Brain microvascular endothelial cell (primary cell): ENCODE results near the gene AMPD3.

Source experiments
- DNase-seq: peaks from one replicate; pipeline ENCODE4 v3.0.0-alpha.2; 2020
- H3K27ac ChIP-seq: fragments of 250-450 bp; sonication (Bioruptor Pico); 2 replicates; pipeline ENCODE4 v1.5.1; 2020; ENCODE audit warnings: mild to moderate bottlenecking, moderate library complexity
- H3K27me3 ChIP-seq: fragments of 250-450 bp; sonication (Bioruptor Pico); replicated peaks from 2 replicates; pipeline ENCODE4 v1.5.1; 2020; ENCODE audit warnings: mild to moderate bottlenecking
- H3K36me3 ChIP-seq: fragments of 250-450 bp; sonication (Bioruptor Pico); replicated peaks from 2 replicates; pipeline ENCODE4 v1.5.1; 2020; ENCODE audit warnings: mild to moderate bottlenecking
- H3K4me3 ChIP-seq: 2 replicates; pipeline ENCODE4 v1.5.1; 2011; ENCODE audit warnings: low read depth, mild to moderate bottlenecking, control low read depth, low read length, moderate library complexity
- in situ Hi-C: cut with HindIII; loops from 2 replicates; pipeline ENCODE4 v1.10.0; 2017; ENCODE audit warnings: low sequenced_read_pairs, low pct_ligation_motif_present
- TF ChIP-seq, protein P1 (sequence below): IDR thresholded peaks from 2 replicates; pipeline ENCODE4 v1.5.1; 2011; ENCODE audit warnings: low read depth, mild to moderate bottlenecking, moderate library complexity, low read length, control low read depth, inconsistent platforms; ENCODE audit errors: missing control alignments

AMPD3 gene

DNA sequence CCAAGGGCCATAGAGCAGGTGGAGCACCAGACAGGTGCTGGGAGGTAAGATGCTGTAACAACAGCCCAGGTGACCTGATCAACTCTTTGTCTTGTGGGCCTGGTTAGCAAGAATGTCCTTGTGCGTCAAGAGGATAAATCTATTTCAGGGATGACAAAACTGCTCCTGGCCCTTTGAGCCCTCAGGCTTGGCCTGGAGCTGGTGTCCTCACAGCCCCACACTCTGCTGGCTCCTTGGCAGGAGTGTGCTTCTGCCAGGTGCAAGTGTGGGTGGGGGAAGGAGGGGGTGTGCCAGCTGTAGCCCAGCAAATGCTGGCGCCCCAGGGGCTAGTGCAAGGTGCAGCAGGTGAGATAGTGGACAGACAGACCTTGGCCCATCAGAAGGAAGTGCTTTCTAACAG, 19.5 kb downstream of the AMPD3 start:
- Histone ChIP-seq H3K36me3 (no peaks in the 10 kb centered on the region), H3K27me3 (no peaks in the 10 kb centered on the region), H3K27ac (no peak overlapping the region), H3K4me3 (no peak overlapping the region)
- in situ Hi-C loops = no loop called here
- TF ChIP-seq, protein P1, sequence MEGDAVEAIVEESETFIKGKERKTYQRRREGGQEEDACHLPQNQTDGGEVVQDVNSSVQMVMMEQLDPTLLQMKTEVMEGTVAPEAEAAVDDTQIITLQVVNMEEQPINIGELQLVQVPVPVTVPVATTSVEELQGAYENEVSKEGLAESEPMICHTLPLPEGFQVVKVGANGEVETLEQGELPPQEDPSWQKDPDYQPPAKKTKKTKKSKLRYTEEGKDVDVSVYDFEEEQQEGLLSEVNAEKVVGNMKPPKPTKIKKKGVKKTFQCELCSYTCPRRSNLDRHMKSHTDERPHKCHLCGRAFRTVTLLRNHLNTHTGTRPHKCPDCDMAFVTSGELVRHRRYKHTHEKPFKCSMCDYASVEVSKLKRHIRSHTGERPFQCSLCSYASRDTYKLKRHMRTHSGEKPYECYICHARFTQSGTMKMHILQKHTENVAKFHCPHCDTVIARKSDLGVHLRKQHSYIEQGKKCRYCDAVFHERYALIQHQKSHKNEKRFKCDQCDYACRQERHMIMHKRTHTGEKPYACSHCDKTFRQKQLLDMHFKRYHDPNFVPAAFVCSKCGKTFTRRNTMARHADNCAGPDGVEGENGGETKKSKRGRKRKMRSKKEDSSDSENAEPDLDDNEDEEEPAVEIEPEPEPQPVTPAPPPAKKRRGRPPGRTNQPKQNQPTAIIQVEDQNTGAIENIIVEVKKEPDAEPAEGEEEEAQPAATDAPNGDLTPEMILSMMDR = no peak
- DNase-seq = no peak

DNA sequence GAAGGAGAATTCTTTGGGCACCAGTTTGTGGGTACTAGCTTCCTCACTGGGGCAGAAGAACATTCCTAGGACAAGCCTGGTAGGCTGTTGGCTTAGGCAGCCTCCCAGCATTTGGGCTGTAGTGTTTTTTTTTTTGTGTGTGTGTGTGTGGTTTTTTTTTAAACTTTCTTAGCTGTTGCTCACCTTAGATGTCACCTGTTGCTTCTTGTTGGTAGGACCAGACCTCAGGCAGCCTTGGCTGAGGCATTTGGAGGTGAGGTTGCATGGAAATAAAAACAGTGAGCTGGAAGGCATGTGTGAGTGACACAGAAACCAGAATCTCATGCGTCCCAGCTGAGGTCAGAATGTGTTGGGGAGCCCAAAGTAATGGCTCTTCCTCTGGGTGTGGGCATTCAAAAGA, 21.3 kb downstream of the AMPD3 start:
- Histone ChIP-seq H3K4me3 (no peak overlapping the region), H3K36me3 (no peaks in the 10 kb centered on the region), H3K27ac (no peak overlapping the region), H3K27me3 (no peaks in the 10 kb centered on the region)
- in situ Hi-C loops = no loop called here
- TF ChIP-seq, protein P1 = no peak
- no peak for DNase-seq

DNA sequence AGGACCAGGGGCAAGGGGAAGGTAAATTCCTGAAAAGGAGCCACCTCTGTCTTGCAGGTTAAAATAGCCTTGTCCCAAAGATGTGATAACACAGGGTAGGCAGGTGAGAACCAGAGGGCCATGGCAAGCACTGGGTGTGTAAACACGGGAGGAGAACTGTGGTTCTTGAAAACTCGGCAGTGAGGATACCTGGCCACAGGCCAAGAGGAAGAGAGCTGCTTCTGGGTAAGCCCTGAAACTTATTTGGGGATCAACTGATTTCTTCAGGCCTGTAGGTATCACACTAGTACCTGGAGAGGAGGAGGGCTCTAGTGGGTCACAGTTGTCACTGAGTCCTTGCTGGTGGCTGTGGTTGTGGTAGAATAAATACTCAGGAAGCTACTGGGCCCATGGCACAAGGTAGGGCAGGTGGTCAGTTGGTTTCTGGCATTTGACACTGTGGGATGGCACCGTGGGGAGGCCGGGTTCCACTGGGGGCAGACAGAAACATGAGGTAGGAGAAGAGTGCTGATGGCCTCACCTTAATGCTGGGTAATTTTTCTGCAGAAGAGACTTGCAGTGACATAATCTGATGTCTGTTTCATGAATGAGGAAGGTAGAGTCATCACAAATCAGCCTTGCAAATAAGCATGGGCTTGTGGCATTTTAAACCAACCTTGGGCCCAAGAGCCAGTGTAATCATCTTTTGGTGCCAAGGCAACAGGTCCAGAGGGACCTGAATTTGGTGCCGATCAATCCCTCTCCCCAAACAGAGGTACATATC, 22.0 kb downstream of the AMPD3 start:
- DNase-seq = no peak
- TF ChIP-seq, protein P1 = no peak
- Histone ChIP-seq H3K36me3 (no peaks in the 10 kb centered on the region), H3K27ac (no peak overlapping the region), H3K4me3 (no peak overlapping the region), H3K27me3 (no peaks in the 10 kb centered on the region)
- in situ Hi-C loops = no loop called here

DNA sequence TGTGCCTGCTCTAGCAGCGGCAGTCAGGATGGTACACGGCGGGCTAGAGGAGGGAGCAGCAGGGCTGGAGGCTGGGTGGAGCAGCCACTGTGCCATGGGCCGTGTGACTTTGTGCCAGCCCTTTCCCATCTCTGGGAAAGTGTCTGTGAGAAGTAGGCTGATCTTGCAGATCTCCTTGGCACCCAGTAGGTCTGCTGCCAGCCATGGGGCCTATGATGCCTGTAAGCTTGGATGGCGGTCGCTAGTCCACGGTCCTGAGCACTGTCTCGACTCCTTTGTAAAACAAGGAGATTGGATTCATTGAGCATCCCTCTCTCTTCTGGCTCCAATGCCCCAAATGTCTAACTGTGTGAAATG, 22.6 kb downstream of the AMPD3 start:
- DNase-seq = no peak
- H3K36me3 ChIP-seq = no peaks in the 10 kb centered on the region
- TF ChIP-seq, protein P1 = no peak
- in situ Hi-C loops = no loop called here
- no peak overlapping the region for H3K4me3 ChIP-seq
- H3K27me3 ChIP-seq = no peaks in the 10 kb centered on the region
- H3K27ac ChIP-seq = no peak overlapping the region

DNA sequence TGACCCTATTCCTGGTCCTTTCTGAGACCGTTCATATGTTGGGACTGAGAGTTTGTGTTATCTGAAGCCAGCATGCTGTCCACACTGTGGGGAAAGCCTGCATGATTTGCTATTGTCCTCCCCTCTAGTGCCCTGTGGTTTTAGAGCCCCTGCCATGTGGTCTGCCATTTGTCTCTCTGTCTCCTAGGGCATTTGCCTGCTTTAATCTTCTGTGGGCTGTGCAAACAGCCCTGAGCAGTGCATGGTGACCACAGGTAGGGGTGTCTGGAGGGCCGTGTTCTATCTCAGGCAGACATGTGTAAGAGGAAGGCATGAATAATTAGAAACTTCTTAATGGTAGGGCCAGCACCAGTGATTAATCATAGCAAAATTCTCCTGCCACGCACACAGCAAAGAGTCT, 23.0 kb downstream of the AMPD3 start:
- in situ Hi-C loops = no loop called here
- no peak overlapping the region for H3K27ac ChIP-seq

More for the DNA sequence above, 23.0 kb downstream of the AMPD3 start:
- TF ChIP-seq, protein P1 = no peak
- no peaks in the 10 kb centered on the region for H3K36me3 ChIP-seq
- no peak for DNase-seq
- H3K27me3 ChIP-seq = no peaks in the 10 kb centered on the region
- H3K4me3 ChIP-seq = no peak overlapping the region
